WTC11 (cell line): Measurements from ENCODE around the gene IL4R. TPM values are rescaled to one million over a fixed set of nuclear protein-coding genes. Genes with fewer than 3 reads are reported as not detected.
"Not testable (repeated sequence)": the region's sequence is repeated elsewhere in the genome, so short reads cannot be mapped to it uniquely, and the experiment has no call there.

Experiments
- ATAC-seq: fragments of 200-7000 bp; cut with Tn5 transposase; 2 replicates; pipeline ENCODE4 v1.10.0; 2021; ENCODE audit warnings: mild to moderate bottlenecking, moderate library complexity
- CTCF ChIA-PET: fragments of 300-600 bp; sonication (Branson Sonifier 250); formaldehyde crosslinking; loops from one replicate; lab custom pipeline; 2021; ENCODE audit warnings: antibody characterized with exemption; lab: Charles Lee
- POLR2A ChIA-PET: fragments of 350-600 bp; sonication (Branson Sonifier 250); formaldehyde crosslinking; loops from one replicate; lab custom pipeline; 2021; ENCODE audit warnings: antibody characterized with exemption; lab: Charles Lee
- DNase-seq: peaks from one replicate; pipeline ENCODE4 v3.0.0; 2021; ENCODE audit warnings: low spot score
- H3K27ac Mint-ChIP-seq: 2 replicates; pipeline ENCODE4 v1.8.0; 2021; ENCODE audit warnings: mixed read lengths
- H3K27me3 Mint-ChIP-seq: 2 replicates; pipeline ENCODE4 v1.8.0; 2021; ENCODE audit warnings: low read depth, mild to moderate bottlenecking, moderate library complexity, mixed read lengths
- H3K36me3 Mint-ChIP-seq: 2 replicates; pipeline ENCODE4 v1.8.0; 2021; ENCODE audit warnings: mixed read lengths
- H3K4me1 Mint-ChIP-seq: 2 replicates; pipeline ENCODE4 v1.8.0; 2022; ENCODE audit warnings: mixed read lengths
- H3K4me3 Mint-ChIP-seq: 2 replicates; pipeline ENCODE4 v1.8.0; 2021; ENCODE audit warnings: mild to moderate bottlenecking, moderate library complexity, mixed read lengths
- H3K9me3 Mint-ChIP-seq: 2 replicates; pipeline ENCODE4 v1.8.0; 2021; ENCODE audit warnings: mixed read lengths
- CREB1 ChIP-seq: sonication (generic); formaldehyde crosslinking; IDR thresholded peaks from 2 replicates; pipeline ENCODE4 v1.8.0; 2023; ENCODE audit warnings: mild to moderate bottlenecking, missing genetic modification reagents
- ETV6 ChIP-seq: sonication (generic); formaldehyde crosslinking; IDR thresholded peaks from 2 replicates; pipeline ENCODE4 v1.8.1; 2022; ENCODE audit warnings: mild to moderate bottlenecking, missing genetic modification reagents
- GTF2I ChIP-seq: fragments of 250-450 bp; sonication (Bioruptor Pico); conservative IDR thresholded peaks from 2 replicates; pipeline ENCODE4 v1.4.0; 2021; ENCODE audit warnings: mild to moderate bottlenecking
- HMGA2 ChIP-seq: fragments of 250-450 bp; sonication (Bioruptor Pico); IDR thresholded peaks from 2 replicates; pipeline ENCODE4 v1.4.0; 2021; ENCODE audit warnings: mild to moderate bottlenecking, moderate library complexity
- JAZF1 ChIP-seq: fragments of 250-450 bp; sonication (Bioruptor Pico); IDR thresholded peaks from 2 replicates; pipeline ENCODE4 v1.9.0; 2021; ENCODE audit warnings: moderate library complexity, mild to moderate bottlenecking, inconsistent platforms
- KAT7 ChIP-seq: sonication (generic); formaldehyde crosslinking; IDR thresholded peaks from 2 replicates; pipeline ENCODE4 v1.8.1; 2023; ENCODE audit warnings: missing genetic modification reagents, mild to moderate bottlenecking, borderline replicate concordance
- MYBL2 ChIP-seq: sonication (generic); formaldehyde crosslinking; IDR thresholded peaks from 2 replicates; pipeline ENCODE4 v1.8.1; 2023; ENCODE audit warnings: mild to moderate bottlenecking, moderate library complexity, missing genetic modification reagents
- NR1H2 ChIP-seq: sonication (generic); formaldehyde crosslinking; IDR thresholded peaks from 2 replicates; pipeline ENCODE4 v1.9.0; 2021; ENCODE audit warnings: mild to moderate bottlenecking, moderate library complexity, missing genetic modification reagents
- PRRX2 ChIP-seq: fragments of 250-450 bp; sonication (Bioruptor Pico); IDR thresholded peaks from 2 replicates; pipeline ENCODE4 v1.8.0; 2021; ENCODE audit warnings: mild to moderate bottlenecking
- RORB ChIP-seq: fragments of 250-450 bp; sonication (Bioruptor Pico); IDR thresholded peaks from 2 replicates; pipeline ENCODE4 v1.9.0; 2021; ENCODE audit warnings: mild to moderate bottlenecking
- TCF7 ChIP-seq: sonication (generic); formaldehyde crosslinking; IDR thresholded peaks from 2 replicates; pipeline ENCODE4 v1.8.0; 2022; ENCODE audit warnings: mild to moderate bottlenecking, low read depth, missing genetic modification reagents, moderate library complexity
- TP53 ChIP-seq: sonication (generic); formaldehyde crosslinking; IDR thresholded peaks from 2 replicates; pipeline ENCODE4 v1.8.1; 2023; ENCODE audit warnings: mild to moderate bottlenecking, missing genetic modification reagents
- ZNF121 ChIP-seq: sonication (generic); formaldehyde crosslinking; IDR thresholded peaks from 2 replicates; pipeline ENCODE4 v1.8.0; 2023; ENCODE audit warnings: missing genetic modification reagents
- ZNF219 ChIP-seq: sonication (generic); formaldehyde crosslinking; IDR thresholded peaks from 2 replicates; pipeline ENCODE4 v1.8.0; 2023; ENCODE audit warnings: missing genetic modification reagents, mild to moderate bottlenecking, borderline replicate concordance
- ZNF232 ChIP-seq: sonication (generic); formaldehyde crosslinking; IDR thresholded peaks from 2 replicates; pipeline ENCODE4 v1.8.0; 2022; ENCODE audit warnings: mild to moderate bottlenecking, missing genetic modification reagents
- ZNF263 ChIP-seq: sonication (generic); formaldehyde crosslinking; IDR thresholded peaks from 2 replicates; pipeline ENCODE4 v1.8.1; 2022; ENCODE audit warnings: low read depth, mild to moderate bottlenecking, moderate library complexity, missing genetic modification reagents
- total RNA-seq: library from RNA; stranded (reverse); gene quantifications from 3 replicates; pipeline ENCODE4 v1.2.3, GENCODE V29; 2021
- TF ChIP-seq, protein P1 (sequence below): sonication (generic); formaldehyde crosslinking; IDR thresholded peaks from 2 replicates; pipeline ENCODE4 v1.8.0; 2022; ENCODE audit warnings: mild to moderate bottlenecking, missing genetic modification reagents
- TF ChIP-seq, protein P2 (sequence below): sonication (generic); formaldehyde crosslinking; IDR thresholded peaks from 2 replicates; pipeline ENCODE4 v1.8.1; 2022; ENCODE audit warnings: missing genetic modification reagents, borderline replicate concordance
- TF ChIP-seq, protein P3 (sequence below): sonication (generic); formaldehyde crosslinking; conservative IDR thresholded peaks from 2 replicates; pipeline ENCODE4 v1.8.1; 2023; ENCODE audit warnings: mild to moderate bottlenecking, low read depth, missing genetic modification reagents, moderate library complexity
- TF ChIP-seq, protein P4 (sequence below): fragments of 250-450 bp; sonication (Bioruptor Pico); IDR thresholded peaks from 2 replicates; pipeline ENCODE4 v1.9.0; 2021; ENCODE audit warnings: mild to moderate bottlenecking
- TF ChIP-seq, protein P5 (sequence below): sonication (generic); formaldehyde crosslinking; IDR thresholded peaks from 2 replicates; pipeline ENCODE4 v1.8.1; 2023; ENCODE audit warnings: mild to moderate bottlenecking, missing genetic modification reagents, moderate library complexity
- TF ChIP-seq, protein P6 (sequence below): fragments of 250-450 bp; sonication (Bioruptor Pico); IDR thresholded peaks from 2 replicates; pipeline ENCODE4 v1.9.0; 2021; ENCODE audit warnings: moderate library complexity, mild to moderate bottlenecking, inconsistent platforms, borderline replicate concordance

The IL4R gene
- total RNA-seq, 1 experiment from 2014 or later, result 28.7 TPM

DNA sequence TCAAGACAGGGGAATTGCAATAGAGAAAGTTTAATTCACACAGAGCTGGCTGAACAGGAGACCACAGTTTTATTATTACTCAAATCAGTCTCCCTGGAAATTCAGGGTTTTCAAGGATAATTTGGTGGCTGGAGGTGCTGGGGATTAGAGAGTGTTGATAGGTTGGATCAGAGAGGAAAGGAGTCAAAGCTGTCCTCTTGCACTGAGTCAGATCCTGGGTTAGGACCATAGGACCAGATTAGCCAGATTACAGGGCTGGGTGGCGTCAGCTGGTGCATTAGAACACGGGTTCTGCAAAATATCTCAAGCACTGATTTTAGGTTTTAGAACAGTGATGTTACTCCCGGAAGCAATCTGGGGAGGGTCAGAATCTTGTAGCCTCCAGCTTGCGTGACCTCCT lies 43.4 kb upstream of the IL4R start (continued):
- TF ChIP-seq ZNF232 (CRISPR knock-in tag), result no peak
- TF ChIP-seq, protein P1, sequence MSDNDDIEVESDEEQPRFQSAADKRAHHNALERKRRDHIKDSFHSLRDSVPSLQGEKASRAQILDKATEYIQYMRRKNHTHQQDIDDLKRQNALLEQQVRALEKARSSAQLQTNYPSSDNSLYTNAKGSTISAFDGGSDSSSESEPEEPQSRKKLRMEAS (CRISPR knock-in tag), result no peak
- no peak for TF ChIP-seq PRRX2

DNA sequence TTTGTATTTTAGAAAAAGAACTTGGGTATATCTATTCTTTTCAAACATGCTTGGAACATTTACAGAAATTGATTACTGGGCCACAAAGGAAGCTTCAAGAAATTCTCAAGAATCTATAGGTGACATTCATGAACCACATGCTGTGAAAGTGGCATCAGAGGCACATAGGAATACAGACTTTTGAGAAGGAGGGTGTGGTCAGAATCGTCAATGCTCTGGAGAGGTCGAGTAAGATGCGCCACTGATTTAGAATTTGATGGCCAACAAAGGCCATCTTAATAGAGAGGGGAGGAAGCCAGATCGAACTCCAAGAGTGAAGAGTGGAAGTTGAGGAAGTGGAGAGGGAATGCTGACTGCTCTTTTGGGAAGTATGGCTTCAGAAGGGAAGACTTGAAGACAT lies 41.7 kb upstream of the IL4R start:
- DNase-seq, result no peak
- Mint-ChIP-seq H3K4me3 (no peak overlapping the region), H3K27me3 (peaks cover 4% of the 10 kb centered on the region), H3K36me3 (peaks cover 4% of the 10 kb centered on the region; the same call in 1 of the 2 replicates)
- TF ChIP-seq ZNF232 (CRISPR knock-in tag), result no peak
- TF ChIP-seq, protein P2, sequence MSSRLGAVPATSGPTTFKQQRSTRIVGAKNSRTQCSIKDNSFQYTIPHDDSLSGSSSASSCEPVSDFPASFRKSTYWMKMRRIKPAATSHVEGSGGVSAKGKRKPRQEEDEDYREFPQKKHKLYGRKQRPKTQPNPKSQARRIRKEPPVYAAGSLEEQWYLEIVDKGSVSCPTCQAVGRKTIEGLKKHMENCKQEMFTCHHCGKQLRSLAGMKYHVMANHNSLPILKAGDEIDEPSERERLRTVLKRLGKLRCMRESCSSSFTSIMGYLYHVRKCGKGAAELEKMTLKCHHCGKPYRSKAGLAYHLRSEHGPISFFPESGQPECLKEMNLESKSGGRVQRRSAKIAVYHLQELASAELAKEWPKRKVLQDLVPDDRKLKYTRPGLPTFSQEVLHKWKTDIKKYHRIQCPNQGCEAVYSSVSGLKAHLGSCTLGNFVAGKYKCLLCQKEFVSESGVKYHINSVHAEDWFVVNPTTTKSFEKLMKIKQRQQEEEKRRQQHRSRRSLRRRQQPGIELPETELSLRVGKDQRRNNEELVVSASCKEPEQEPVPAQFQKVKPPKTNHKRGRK, result no peak
- no peak for TF ChIP-seq HMGA2 (CRISPR knock-in tag)
- TF ChIP-seq, protein P3, sequence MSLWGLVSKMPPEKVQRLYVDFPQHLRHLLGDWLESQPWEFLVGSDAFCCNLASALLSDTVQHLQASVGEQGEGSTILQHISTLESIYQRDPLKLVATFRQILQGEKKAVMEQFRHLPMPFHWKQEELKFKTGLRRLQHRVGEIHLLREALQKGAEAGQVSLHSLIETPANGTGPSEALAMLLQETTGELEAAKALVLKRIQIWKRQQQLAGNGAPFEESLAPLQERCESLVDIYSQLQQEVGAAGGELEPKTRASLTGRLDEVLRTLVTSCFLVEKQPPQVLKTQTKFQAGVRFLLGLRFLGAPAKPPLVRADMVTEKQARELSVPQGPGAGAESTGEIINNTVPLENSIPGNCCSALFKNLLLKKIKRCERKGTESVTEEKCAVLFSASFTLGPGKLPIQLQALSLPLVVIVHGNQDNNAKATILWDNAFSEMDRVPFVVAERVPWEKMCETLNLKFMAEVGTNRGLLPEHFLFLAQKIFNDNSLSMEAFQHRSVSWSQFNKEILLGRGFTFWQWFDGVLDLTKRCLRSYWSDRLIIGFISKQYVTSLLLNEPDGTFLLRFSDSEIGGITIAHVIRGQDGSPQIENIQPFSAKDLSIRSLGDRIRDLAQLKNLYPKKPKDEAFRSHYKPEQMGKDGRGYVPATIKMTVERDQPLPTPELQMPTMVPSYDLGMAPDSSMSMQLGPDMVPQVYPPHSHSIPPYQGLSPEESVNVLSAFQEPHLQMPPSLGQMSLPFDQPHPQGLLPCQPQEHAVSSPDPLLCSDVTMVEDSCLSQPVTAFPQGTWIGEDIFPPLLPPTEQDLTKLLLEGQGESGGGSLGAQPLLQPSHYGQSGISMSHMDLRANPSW (CRISPR knock-in tag), result no peak
- TF ChIP-seq ZNF263 (CRISPR knock-in tag), result no peak
- TF ChIP-seq, protein P4, sequence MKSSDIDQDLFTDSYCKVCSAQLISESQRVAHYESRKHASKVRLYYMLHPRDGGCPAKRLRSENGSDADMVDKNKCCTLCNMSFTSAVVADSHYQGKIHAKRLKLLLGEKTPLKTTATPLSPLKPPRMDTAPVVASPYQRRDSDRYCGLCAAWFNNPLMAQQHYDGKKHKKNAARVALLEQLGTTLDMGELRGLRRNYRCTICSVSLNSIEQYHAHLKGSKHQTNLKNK (CRISPR knock-in tag), result no peak
- TF ChIP-seq RORB, result no peak
- TF ChIP-seq, all 79 proteins: peak for 0
- ATAC-seq, result no peak
- Mint-ChIP-seq H3K4me1 (peaks cover 16% of the 10 kb centered on the region), H3K9me3 (peaks cover 4% of the 10 kb centered on the region), H3K27ac (no peak overlapping the region)
- POLR2A ChIA-PET, result no interaction called here
- CTCF ChIA-PET, result interaction anchor here (0.6 to 0.7 kb wide), 3 partner anchors 72 to 183 kb away, joined by 3 to 5 read pairs (median 4); no protein-coding TSS in a partner anchor

DNA sequence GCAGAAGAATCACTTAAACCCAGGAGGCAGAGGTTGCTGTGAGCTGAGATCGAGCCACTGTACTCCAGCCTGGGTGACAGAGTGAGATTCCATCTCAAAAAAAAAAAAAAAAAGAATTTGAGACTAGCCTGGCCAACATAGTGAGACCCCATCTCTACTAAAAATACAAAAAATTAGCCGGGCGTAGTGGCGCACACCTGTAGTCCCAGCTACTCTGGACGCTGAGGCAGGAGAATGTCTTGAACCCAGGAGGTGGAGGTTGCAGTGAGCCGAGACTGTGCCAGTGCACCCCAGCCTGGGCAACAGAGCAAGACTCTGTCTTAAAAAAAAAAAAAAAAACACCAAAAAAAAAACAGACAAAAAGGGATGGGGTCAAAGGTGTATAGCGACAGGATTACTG lies 41.1 kb upstream of the IL4R start:
- H3K9me3 Mint-ChIP-seq, DNase-seq: not testable (repeated sequence)
- TF ChIP-seq ZNF121 (CRISPR knock-in tag), result 0 out of 2 replicates have a peak, but pooled peaks have one; percentile 52
- TF ChIP-seq, all 79 proteins: peak for 1; not testable (repeated sequence) for 78
- ATAC-seq, H3K4me3 Mint-ChIP-seq, H3K27ac Mint-ChIP-seq, H3K36me3 Mint-ChIP-seq, POLR2A ChIA-PET, H3K27me3 Mint-ChIP-seq: not testable (repeated sequence)
- H3K4me1 Mint-ChIP-seq, result peaks cover 16% of the 10 kb centered on the region
- CTCF ChIA-PET, result interaction anchor here (0.6 to 0.8 kb wide), 4 partner anchors 72 to 183 kb away, joined by 3 to 5 read pairs (median 4); no protein-coding TSS in a partner anchor

DNA sequence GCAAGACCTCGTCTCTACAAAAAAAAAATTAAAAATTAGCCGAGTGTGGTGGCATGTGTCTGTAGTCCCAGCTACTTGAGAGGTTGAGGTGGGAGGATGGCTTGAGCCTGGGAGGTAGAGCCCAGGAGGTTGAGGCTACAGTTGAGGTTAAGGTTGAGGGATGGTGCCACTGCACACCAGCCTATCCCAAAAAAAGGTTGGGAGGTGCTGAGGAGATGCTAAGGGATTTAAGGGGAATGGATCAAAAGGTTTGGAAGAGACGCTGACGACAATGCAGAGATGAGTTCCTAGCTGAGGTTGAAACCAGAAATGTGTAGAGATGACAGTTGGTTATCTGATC lies 40.5 kb upstream of the IL4R start:
- TF ChIP-seq HMGA2 (CRISPR knock-in tag) (no peak), KAT7 (CRISPR knock-in tag) (no peak), ZNF219 (CRISPR knock-in tag) (no peak), JAZF1 (no peak), CREB1 (CRISPR knock-in tag) (no peak), TP53 (CRISPR knock-in tag) (no peak), GTF2I (CRISPR knock-in tag) (no peak), NR1H2 (CRISPR knock-in tag) (no peak), ETV6 (no peak), TCF7 (CRISPR knock-in tag) (no peak), MYBL2 (CRISPR knock-in tag) (no peak)
- TF ChIP-seq, protein P5, sequence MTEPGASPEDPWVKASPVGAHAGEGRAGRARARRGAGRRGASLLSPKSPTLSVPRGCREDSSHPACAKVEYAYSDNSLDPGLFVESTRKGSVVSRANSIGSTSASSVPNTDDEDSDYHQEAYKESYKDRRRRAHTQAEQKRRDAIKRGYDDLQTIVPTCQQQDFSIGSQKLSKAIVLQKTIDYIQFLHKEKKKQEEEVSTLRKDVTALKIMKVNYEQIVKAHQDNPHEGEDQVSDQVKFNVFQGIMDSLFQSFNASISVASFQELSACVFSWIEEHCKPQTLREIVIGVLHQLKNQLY (CRISPR knock-in tag), result no peak
- TF ChIP-seq, protein P6, sequence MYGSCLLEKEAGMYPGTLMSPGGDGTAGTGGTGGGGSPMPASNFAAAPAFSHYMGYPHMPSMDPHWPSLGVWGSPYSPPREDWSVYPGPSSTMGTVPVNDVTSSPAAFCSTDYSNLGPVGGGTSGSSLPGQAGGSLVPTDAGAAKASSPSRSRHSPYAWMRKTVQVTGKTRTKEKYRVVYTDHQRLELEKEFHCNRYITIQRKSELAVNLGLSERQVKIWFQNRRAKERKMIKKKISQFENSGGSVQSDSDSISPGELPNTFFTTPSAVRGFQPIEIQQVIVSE, result no peak
- no peak overlapping the region for H3K4me3 Mint-ChIP-seq
- ChIA-PET CTCF (interaction anchor here (0.8 kb wide), 1 partner anchor 82 kb away, joined by 3 read pairs; no protein-coding TSS in a partner anchor), POLR2A (no interaction called here)
- H3K36me3 Mint-ChIP-seq, result peaks cover 4% of the 10 kb centered on the region; the same call in 1 of the 2 replicates
- H3K27ac Mint-ChIP-seq, result no peak overlapping the region
- peaks cover 12% of the 10 kb centered on the region for H3K4me1 Mint-ChIP-seq
- H3K9me3 Mint-ChIP-seq, result peaks cover 4% of the 10 kb centered on the region
- DNase-seq, result no peak
- H3K27me3 Mint-ChIP-seq, result peaks cover 4% of the 10 kb centered on the region
- no peak for ATAC-seq
